ENCODE results near the gene HDHD3. TPM values are rescaled to one million over a fixed set of nuclear protein-coding genes. Genes with fewer than 3 reads are reported as not detected.

Gene HDHD3
- total RNA-seq, 1 experiment from 2014 or later, result 15.7 TPM

- no peak for TF ChIP-seq MLX (CRISPR knock-in tag; IDR thresholded peaks at IDR 0.05)
- no peak for TF ChIP-seq ZNF317 (CRISPR knock-in tag; IDR thresholded peaks at IDR 0.05; ENCODE audit: borderline replicate concordance, low read depth)
- TF ChIP-seq AR (CRISPR knock-in tag; IDR thresholded peaks at IDR 0.05), result no peak
- no peak for TF ChIP-seq ZNF232 (CRISPR knock-in tag; IDR thresholded peaks at IDR 0.05)
- TF ChIP-seq SMAD4 (CRISPR knock-in tag; IDR thresholded peaks at IDR 0.05), result no peak
- no peak for TF ChIP-seq ATF1 (CRISPR knock-in tag; IDR thresholded peaks at IDR 0.05)
- no peak for TF ChIP-seq ZNF281 (CRISPR knock-in tag; IDR thresholded peaks at IDR 0.05)
- TF ChIP-seq USF2 (CRISPR knock-in tag; IDR thresholded peaks at IDR 0.05), result no peak
Measured at GRCh38 chr9:113370806-113371325, 5.9 kb downstream of the HDHD3 start (continued).

GRCh38 chr9:113369855-113370140, 7.0 kb downstream of the HDHD3 start:
- Mint-ChIP-seq H3K27ac (no peak overlapping the region), H3K4me3 (no peak overlapping the region), H3K4me1 (peaks cover 4% of the 10 kb centered on the region), H3K9me3 (no peaks in the 10 kb centered on the region), H3K36me3 (peaks cover 11% of the 10 kb centered on the region), H3K27me3 (ENCODE audit: low read depth) (no peaks in the 10 kb centered on the region)
- CTCF ChIA-PET, result interaction anchor here (1.0 kb wide), 1 partner anchor 7 kb away, joined by 3 read pairs; no protein-coding TSS in a partner anchor
- DNase-seq (ENCODE audit: low spot score), result no peak
- POLR2A ChIA-PET, result no interaction called here
- ATAC-seq, result no peak
- TF ChIP-seq ZNF219 (CRISPR knock-in tag; IDR thresholded peaks at IDR 0.05; ENCODE audit: borderline replicate concordance) (no peak), ATF6 (CRISPR knock-in tag; IDR thresholded peaks at IDR 0.05) (no peak), OVOL2 (CRISPR knock-in tag; IDR thresholded peaks at IDR 0.05; ENCODE audit: borderline replicate concordance) (no peak), SMAD4 (CRISPR knock-in tag; IDR thresholded peaks at IDR 0.05) (no peak), IRF1 (CRISPR knock-in tag; IDR thresholded peaks at IDR 0.05) (no peak), PREB (CRISPR knock-in tag; IDR thresholded peaks at IDR 0.05; ENCODE audit: borderline replicate concordance) (no peak), ERG (CRISPR knock-in tag; IDR thresholded peaks at IDR 0.05) (no peak), ZSCAN18 (CRISPR knock-in tag; IDR thresholded peaks at IDR 0.05) (no peak), MAX (CRISPR knock-in tag; IDR thresholded peaks at IDR 0.05) (no peak), ZNF423 (CRISPR knock-in tag; IDR thresholded peaks at IDR 0.05) (no peak), ZNF121 (CRISPR knock-in tag; IDR thresholded peaks at IDR 0.05) (no peak), ZNF425 (CRISPR knock-in tag; conservative IDR thresholded peaks at IDR 0.05) (no peak)
